OCI-LY3 (cell line): Measurements from ENCODE around the gene ARRDC4.
A peak's percentile ranks its signal among the peaks of the same experiment; 100 is the strongest.

Experiments used
- CTCF ChIP-seq: fragments of 200-600, 300-600 bp; sonication (generic); IDR thresholded peaks from 2 replicates; pipeline ENCODE4 v1.5.1; 2014; ENCODE audit warnings: antibody characterized with exemption, low read length, low read depth
- EZH2phosphoT487 ChIP-seq: fragments of 200-600 bp; shearing (Covaris generic); IDR thresholded peaks from 2 replicates; pipeline ENCODE4 v1.6.1; 2018; ENCODE audit warnings: antibody characterized with exemption, mixed run types, low read depth

- TF ChIP-seq CTCF (0 out of 2 replicates have a peak, but pooled peaks have one; percentile 17), EZH2phosphoT487 (no peak)
Observed at GRCh38 chr15:97995881-97996603, 35.5 kb downstream of the ARRDC4 start.
